Stomach (tissue), 9 donors: Measurements from ENCODE around the gene COMMD3. TPM values are rescaled to one million over a fixed set of nuclear protein-coding genes. Genes with fewer than 3 reads are reported as not detected.

Experiments used
- DNase-seq, 2 donors: peaks; one replicate each; pipeline versions ENCODE4 v3.0.0 to v3.0.0-alpha.2; 2013 to 2019
- H3K27ac ChIP-seq, 5 donors: fragments of 200-600 bp in 4 of 5; sonication (generic) in 4 of 5; one replicate each; pipeline ENCODE4 v1.5.1; 2013 to 2019; ENCODE audit warnings: mild to moderate bottlenecking in 1 of 5, moderate library complexity in 1 of 5
- H3K27me3 ChIP-seq, 3 donors: fragments of 200-600 bp; sonication (generic); one replicate each; pipeline ENCODE4 v1.5.1; 2017 to 2019; ENCODE audit warnings: mixed run types in 1 of 3
- H3K36me3 ChIP-seq, 4 donors: fragments of 200-600 bp; sonication (generic); 1 replicate in 3 of 4; 2 replicates in 1 of 4; pipeline ENCODE4 v1.5.1; 2016 to 2019
- H3K4me1 ChIP-seq, 4 donors: fragments of 200-600 bp; sonication (generic); one replicate each; pipeline ENCODE4 v1.5.1; 2016 to 2019
- H3K4me3 ChIP-seq, 4 donors: fragments of 200-600 bp; sonication (generic) in 3 of 4; one replicate each; pipeline ENCODE4 v1.5.1; 2016 to 2019; ENCODE audit warnings: mild to moderate bottlenecking in 1 of 4
- H3K9me3 ChIP-seq, 4 donors: fragments of 200-600 bp; sonication (generic); one replicate each; pipeline ENCODE4 v1.5.1; 2016 to 2019
- CTCF ChIP-seq, 7 experiments: fragments of 450-650 bp in 4 of 7; fragments of 200-600 bp in 3 of 7; sonication (generic) in 3 of 7; IDR thresholded peaks; one replicate each; pipeline ENCODE4 v1.5.1; 2016 to 2019; ENCODE audit warnings: antibody characterized with exemption in 7 of 7, control low read depth in 2 of 7, mild to moderate bottlenecking in 1 of 7
- EP300 ChIP-seq: sonication (generic); formaldehyde crosslinking; IDR thresholded peaks from one replicate; pipeline ENCODE4 v1.6.1; 2017; ENCODE audit warnings: antibody characterized with exemption
- POLR2A ChIP-seq, 4 donors: fragments of 450-650 bp; IDR thresholded peaks; one replicate each; pipeline ENCODE4 v1.6.1; 2016; ENCODE audit warnings: antibody characterized with exemption in 4 of 4, control low read depth in 2 of 4, mild to moderate bottlenecking in 1 of 4, moderate library complexity in 1 of 4
- POLR2AphosphoS5 ChIP-seq, 3 donors: sonication (generic); formaldehyde crosslinking; IDR thresholded peaks; one replicate each; pipeline ENCODE4 v1.6.1; 2016; ENCODE audit warnings: antibody characterized with exemption in 3 of 3
- WGBS, 5 donors: extraction: QIAGEN DNeasy Blood & Tissue Kit in 3 of 5; methylation state at CpG; one replicate each; pipeline versions ENCODE4 v1.1.5 to v1.1.7; 2013 to 2018; 5-methylcytosine and 5-hydroxymethylcytosine counted together
- intact Hi-C: fragments of 100-400 bp; cut with DNase I; formaldehyde crosslinking; loops from one replicate; pipeline ENCODE4 v1.15.1; 2023; ENCODE audit warnings: low total_unique reads
- polyA plus RNA-seq, 3 donors: library from polyadenylated mRNA; stranded (reverse); fragments of 200-250 nt; gene quantifications; one replicate each; pipeline ENCODE4 v1.2.3, GENCODE V29; 2013
- total RNA-seq, 5 donors: library from RNA; depleted of rRNA; stranded (reverse); fragments of >200 nt; gene quantifications; one replicate each; pipeline versions ENCODE4 v1.1.0 to v1.2.3, GENCODE V29; 2014 to 2016
- donor health status: healthy with polysubstance abuse.
- donor health status: Bipolar disorder and iron deficiency.
- donor health status: healthy.

COMMD3 gene
- total and polyA plus RNA-seq, 8 donors, result 4.1 to 57.7 (median 27.1) TPM

GRCh38 chr10:22340329-22341189, 24.4 kb downstream of the COMMD3 start:
- peaks cover 0 to 14% (median 3%) of the 10 kb centered on the region in 4 donors for H3K9me3 ChIP-seq
- WGBS, 5 donors, result 0 to 1% (median 0%) methylated on average over 34 to 98 of the region's 98 CpGs
- TF ChIP-seq CTCF (IDR thresholded peaks at IDR 0.05) (no peak), POLR2A (IDR thresholded peaks at IDR 0.05) (peak in 1 of 4 donors; percentile 35), POLR2AphosphoS5 (IDR thresholded peaks at IDR 0.05) (peak in 2 of 3 donors; percentile 58 to 66)
- intact Hi-C loops, result no loop called here
- peak overlapping the region; percentile 61 to 83 (median 75) for H3K4me3 ChIP-seq
- no peaks in the 10 kb centered on the region for H3K36me3 ChIP-seq
- peaks cover 18 to 39% (median 32%) of the 10 kb centered on the region in 4 donors for H3K4me1 ChIP-seq
- DNase-seq, result peak; percentile 57 to 92
- H3K27ac ChIP-seq, result peak overlapping the region; percentile 93 to 98 (median 94)
- H3K27me3 ChIP-seq, result peaks cover 48 to 91% (median 76%) of the 10 kb centered on the region in 3 donors

GRCh38 chr10:22341190-22341925, 25.2 kb downstream of the COMMD3 start:
- H3K27ac ChIP-seq, result peak overlapping the region; percentile 93 to 98 (median 94)
- H3K27me3 ChIP-seq, result peaks cover 49 to 91% (median 74%) of the 10 kb centered on the region in 3 donors
- intact Hi-C loops, result no loop called here

GRCh38 chr10:22341926-22342196, 25.7 kb downstream of the COMMD3 start:
- H3K27me3 ChIP-seq, result peaks cover 44 to 91% (median 72%) of the 10 kb centered on the region in 3 donors
- no peaks in the 10 kb centered on the region for H3K36me3 ChIP-seq
- DNase-seq, result no peak
- peaks cover 5 to 29% (median 20%) of the 10 kb centered on the region in 4 donors for H3K4me1 ChIP-seq
- H3K9me3 ChIP-seq, result peaks cover 0 to 15% (median 6%) of the 10 kb centered on the region in 4 donors
- 41 to 56% (median 43%) methylated on average over 3 of the region's 3 CpGs for WGBS, 5 donors
- H3K27ac ChIP-seq, result no peak overlapping the region
- H3K4me3 ChIP-seq, result no peak overlapping the region
- intact Hi-C loops, result no loop called here
- TF ChIP-seq CTCF (IDR thresholded peaks at IDR 0.05), result no peak
- TF ChIP-seq EP300, result no peak
- TF ChIP-seq POLR2A (IDR thresholded peaks at IDR 0.05), result no peak
- TF ChIP-seq POLR2AphosphoS5 (IDR thresholded peaks at IDR 0.05), result no peak

More at GRCh38 chr10:22341190-22341925, 25.2 kb downstream of the COMMD3 start:
- peak in 1 of 2 donors; percentile 61 for DNase-seq
- WGBS, 5 donors, result 4 to 5% (median 4%) methylated on average over 27 to 40 of the region's 40 CpGs
- Histone ChIP-seq H3K4me3 (peak overlapping the region; percentile 61 to 83 (median 75)), H3K4me1 (peaks cover 10 to 34% (median 25%) of the 10 kb centered on the region in 4 donors), H3K9me3 (peaks cover 0 to 19% (median 6%) of the 10 kb centered on the region in 4 donors), H3K36me3 (no peaks in the 10 kb centered on the region)
- TF ChIP-seq CTCF (IDR thresholded peaks at IDR 0.05) (no peak), EP300 (no peak), POLR2A (IDR thresholded peaks at IDR 0.05) (no peak), POLR2AphosphoS5 (IDR thresholded peaks at IDR 0.05) (no peak)

- peaks cover 0 to 14% (median 6%) of the 10 kb centered on the region in 4 donors for H3K9me3 ChIP-seq
- intact Hi-C loops, result no loop called here
- H3K27ac ChIP-seq, result no peak overlapping the region
- H3K4me1 ChIP-seq, result peaks cover 5 to 28% (median 17%) of the 10 kb centered on the region in 4 donors
- no peak for TF ChIP-seq POLR2AphosphoS5 (IDR thresholded peaks at IDR 0.05)
- no peak for TF ChIP-seq EP300
- no peak for TF ChIP-seq POLR2A (IDR thresholded peaks at IDR 0.05)
- TF ChIP-seq CTCF (IDR thresholded peaks at IDR 0.05), result no peak
- WGBS, 5 donors, result 36 to 53% (median 43%) methylated on average over 3 of the region's 3 CpGs
- no peak for DNase-seq
- peaks cover 38 to 91% (median 71%) of the 10 kb centered on the region in 3 donors for H3K27me3 ChIP-seq
- no peak overlapping the region for H3K4me3 ChIP-seq
- no peaks in the 10 kb centered on the region for H3K36me3 ChIP-seq
These were observed 26.2 kb downstream of the COMMD3 start for GRCh38 chr10:22342421-22342820.
